Right lobe of liver (tissue), 6 donors: ENCODE results near the gene NRIP1. TPM values are rescaled to one million over a fixed set of nuclear protein-coding genes. Genes with fewer than 3 reads are reported as not detected.

ENCODE experiments used
- ATAC-seq, 4 donors: fragments of 200-7000 bp; cut with Tn5 transposase; one replicate each; pipeline ENCODE4 v1.9.1; 2020; ENCODE audit warnings: mild to moderate bottlenecking in 4 of 4, moderate library complexity in 4 of 4
- DNase-seq, 3 donors: peaks; one replicate each; pipeline ENCODE4 v3.0.0-alpha.2; 2020
- H3K27ac ChIP-seq, 3 donors: fragments of 200-600 bp; one replicate each; pipeline ENCODE4 v1.8.0; 2022
- H3K27me3 ChIP-seq, 2 donors: fragments of 200-600 bp; one replicate each; pipeline ENCODE4 v1.8.0; 2022
- H3K36me3 ChIP-seq, 4 donors: fragments of 200-600 bp; sonication (generic) in 1 of 4; one replicate each; pipeline versions ENCODE4 v1.5.1 to v1.8.0; 2017 to 2022; ENCODE audit warnings: control low read depth in 1 of 4
- H3K4me1 ChIP-seq, 4 donors: fragments of 200-600 bp; sonication (generic) in 1 of 4; one replicate each; pipeline versions ENCODE4 v1.5.1 to v1.8.0; 2017 to 2022; ENCODE audit warnings: control low read depth in 1 of 4
- H3K4me3 ChIP-seq, 3 donors: fragments of 200-600 bp; one replicate each; pipeline ENCODE4 v1.8.0; 2022
- H3K9me3 ChIP-seq, 4 donors: fragments of 200-600 bp; sonication (generic) in 1 of 4; one replicate each; pipeline versions ENCODE4 v1.5.1 to v1.8.0; 2017 to 2022; ENCODE audit warnings: control low read depth in 1 of 4
- POLR2A ChIP-seq: fragments of 450-650 bp; IDR thresholded peaks from one replicate; pipeline ENCODE4 v1.6.1; 2017; ENCODE audit warnings: antibody characterized with exemption, mild to moderate bottlenecking
- WGBS: methylation state at CpG from one replicate; pipeline ENCODE4 v1.1.6; 2018; ENCODE audit warnings: low coverage, low lambda C conversion rate; ENCODE audit not compliant: insufficient coverage; ENCODE audit errors: missing lambda C conversion rate; 5-methylcytosine and 5-hydroxymethylcytosine counted together
- intact Hi-C, 2 donors: fragments of 100-400 bp; cut with DNase I; formaldehyde crosslinking; loops; one replicate each; pipeline versions ENCODE4 v1.11.2 to v1.14.1; 2022
- total RNA-seq, 6 experiments: library from RNA; depleted of rRNA in 2 of 6; stranded (reverse); fragments of >200 nt in 2 of 6; fragmentation: NEBNext Ultra II Directional in 3 of 6; extraction: Animal tissue kit (Norgen Biotek cat#: 25700) in 3 of 6; gene quantifications; one replicate each; pipeline versions ENCODE4 v1.1.0 to v1.2.4, GENCODE V29; 2016 to 2023
- TF ChIP-seq, protein P1 (sequence below), 4 donors: fragments of 200-600 bp in 3 of 4; fragments of 450-650 bp in 1 of 4; IDR thresholded peaks; one replicate each; pipeline versions ENCODE4 v1.5.1 to v1.8.0; 2016 to 2022; ENCODE audit warnings: antibody characterized with exemption in 4 of 4, mild to moderate bottlenecking in 2 of 4
- donor health status: DM: no; HTN: yes; CAD: no.
- donor health status: DM: no; HTN: no; CAD: no.
- donor health status: DM: no; HTN: no; CAD: no.
- donor health status: DM: no; HTN: yes; CAD: no.
- donor health status: DM: no; HTN: yes; CAD: no.

Gene NRIP1
- total RNA-seq, 6 experiments from 2014 or later, result 15.4 to 34.0 (median 21.5) TPM

DNA sequence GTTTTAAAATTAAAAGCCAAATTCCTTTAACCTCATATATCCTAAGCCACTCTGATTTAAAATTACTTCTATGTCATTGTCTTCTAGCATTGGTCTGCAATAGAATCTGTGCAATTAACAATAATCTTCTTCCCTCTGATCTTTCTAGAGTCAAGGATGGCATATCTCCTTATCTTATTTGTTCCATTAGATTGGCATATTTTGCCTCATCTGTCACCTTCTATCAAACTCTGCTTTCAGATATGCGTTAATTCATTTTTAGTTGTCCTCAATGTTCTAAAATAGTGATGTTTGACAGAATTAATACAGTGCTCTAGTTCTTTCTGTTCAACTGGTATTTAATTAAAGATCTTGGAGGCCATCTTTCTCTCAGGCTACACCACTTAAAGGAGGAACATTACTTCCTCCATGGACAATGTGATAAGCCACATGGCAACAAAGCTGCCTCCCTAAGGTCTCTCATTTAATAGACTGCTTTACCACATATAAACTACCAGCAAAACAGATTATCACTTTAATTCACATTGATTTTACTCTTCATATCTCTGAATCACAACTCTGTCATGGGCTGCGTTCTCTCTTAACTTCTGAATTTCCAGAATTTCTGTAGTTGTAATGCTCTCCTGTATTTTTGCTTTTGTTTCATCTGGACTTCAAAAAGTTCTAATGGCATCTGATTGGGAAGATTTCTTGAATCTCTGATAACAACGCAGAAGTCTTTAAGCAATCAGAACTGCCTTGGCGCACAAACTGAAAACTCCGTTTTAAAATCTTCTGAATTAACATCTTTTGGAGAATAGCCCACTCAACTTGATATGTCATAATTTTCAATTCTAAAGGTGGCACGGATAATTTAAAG lies 2.8 kb downstream of the NRIP1 start:
- no peaks in the 10 kb centered on the region for H3K9me3 ChIP-seq
- no peak overlapping the region for H3K27ac ChIP-seq
- WGBS, result 15% methylated on average over 6 of the region's 6 CpGs
- TF ChIP-seq, protein P1, sequence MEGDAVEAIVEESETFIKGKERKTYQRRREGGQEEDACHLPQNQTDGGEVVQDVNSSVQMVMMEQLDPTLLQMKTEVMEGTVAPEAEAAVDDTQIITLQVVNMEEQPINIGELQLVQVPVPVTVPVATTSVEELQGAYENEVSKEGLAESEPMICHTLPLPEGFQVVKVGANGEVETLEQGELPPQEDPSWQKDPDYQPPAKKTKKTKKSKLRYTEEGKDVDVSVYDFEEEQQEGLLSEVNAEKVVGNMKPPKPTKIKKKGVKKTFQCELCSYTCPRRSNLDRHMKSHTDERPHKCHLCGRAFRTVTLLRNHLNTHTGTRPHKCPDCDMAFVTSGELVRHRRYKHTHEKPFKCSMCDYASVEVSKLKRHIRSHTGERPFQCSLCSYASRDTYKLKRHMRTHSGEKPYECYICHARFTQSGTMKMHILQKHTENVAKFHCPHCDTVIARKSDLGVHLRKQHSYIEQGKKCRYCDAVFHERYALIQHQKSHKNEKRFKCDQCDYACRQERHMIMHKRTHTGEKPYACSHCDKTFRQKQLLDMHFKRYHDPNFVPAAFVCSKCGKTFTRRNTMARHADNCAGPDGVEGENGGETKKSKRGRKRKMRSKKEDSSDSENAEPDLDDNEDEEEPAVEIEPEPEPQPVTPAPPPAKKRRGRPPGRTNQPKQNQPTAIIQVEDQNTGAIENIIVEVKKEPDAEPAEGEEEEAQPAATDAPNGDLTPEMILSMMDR (IDR thresholded peaks at IDR 0.05), result no peak
- no peak for TF ChIP-seq POLR2A
- peaks cover 0 to 51% (median 11%) of the 10 kb centered on the region in 4 donors for H3K4me1 ChIP-seq
- intact Hi-C loops, result loop anchor here in 1 of 2 donors (10.0 kb wide), 1 partner anchor 197 kb away; no protein-coding TSS in a partner anchor
- no peaks in the 10 kb centered on the region for H3K36me3 ChIP-seq
- H3K4me3 ChIP-seq, result peak overlapping the region; percentile 67 to 84 (median 76)
- no peak for ATAC-seq
- H3K27me3 ChIP-seq, result no peaks in the 10 kb centered on the region
- no peak for DNase-seq

DNA sequence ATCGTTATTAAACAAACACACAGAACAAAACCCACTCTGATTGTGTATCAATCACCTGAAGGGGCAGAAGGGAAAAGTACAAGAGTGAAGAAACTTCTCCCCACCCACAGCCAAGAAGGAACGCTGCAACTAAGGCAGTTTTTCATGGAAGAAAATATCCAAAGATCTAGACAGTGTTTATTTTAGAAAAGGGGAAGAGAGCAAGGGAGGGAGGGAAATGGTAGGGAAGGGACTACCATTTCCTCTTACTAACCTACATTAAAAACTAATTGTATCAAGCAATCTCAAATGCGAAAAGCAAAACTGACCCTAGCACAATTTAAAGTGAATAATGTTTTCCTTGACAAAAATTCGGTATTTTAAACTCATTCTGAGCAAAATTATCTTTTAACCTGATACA lies 3.5 kb downstream of the NRIP1 start:
- TF ChIP-seq, protein P1 (IDR thresholded peaks at IDR 0.05), result no peak
- H3K27me3 ChIP-seq, result no peaks in the 10 kb centered on the region
- intact Hi-C loops, result loop anchor here in 1 of 2 donors (10.0 kb wide), 1 partner anchor 196 kb away; no protein-coding TSS in a partner anchor
- H3K9me3 ChIP-seq, result no peaks in the 10 kb centered on the region
- H3K36me3 ChIP-seq, result no peaks in the 10 kb centered on the region
- H3K4me3 ChIP-seq, result no peak overlapping the region
- peaks cover 0 to 52% (median 11%) of the 10 kb centered on the region in 4 donors for H3K4me1 ChIP-seq
- 21% methylated on average over 4 of the region's 4 CpGs for WGBS
- H3K27ac ChIP-seq, result no peak overlapping the region
- ATAC-seq, result no peak
- DNase-seq, result no peak

DNA sequence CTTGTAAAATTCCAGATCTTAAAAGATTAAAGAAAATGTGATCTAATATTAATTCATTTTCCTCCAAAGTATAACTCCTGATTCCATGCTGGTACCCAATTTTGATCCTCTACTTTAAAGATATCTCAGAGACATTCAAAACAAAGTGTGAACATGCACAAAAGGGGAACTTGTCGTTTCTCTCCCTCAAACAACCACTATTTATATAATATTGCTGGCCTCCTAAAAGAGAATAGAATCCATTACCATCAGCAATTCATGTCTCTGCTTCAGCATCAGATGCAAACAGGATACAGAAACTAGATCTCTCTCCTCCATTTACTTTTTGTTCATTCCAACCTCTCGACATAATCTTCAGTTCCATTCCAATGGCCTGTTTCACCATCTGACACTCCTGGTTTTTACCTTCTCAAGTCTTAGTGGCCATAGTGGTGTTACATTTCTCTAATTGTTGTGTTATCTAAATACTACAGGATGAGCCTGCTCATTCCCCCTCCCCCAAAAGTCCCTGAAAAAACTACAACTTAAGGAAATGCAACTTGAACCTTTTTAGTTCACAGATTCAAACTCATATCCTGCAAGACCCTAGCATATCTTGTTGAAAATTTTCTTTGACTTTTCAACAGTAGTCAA lies 4.1 kb downstream of the NRIP1 start:
- H3K27ac ChIP-seq, result no peak overlapping the region
- ATAC-seq, result no peak
- 18% methylated on average over 2 of the region's 2 CpGs for WGBS
- no peaks in the 10 kb centered on the region for H3K36me3 ChIP-seq
- no peaks in the 10 kb centered on the region for H3K27me3 ChIP-seq
- no peak for TF ChIP-seq POLR2A
- TF ChIP-seq, protein P1 (IDR thresholded peaks at IDR 0.05), result no peak
- no peaks in the 10 kb centered on the region for H3K9me3 ChIP-seq
- DNase-seq, result no peak
- H3K4me3 ChIP-seq, result no peak overlapping the region
- peaks cover 0 to 52% (median 11%) of the 10 kb centered on the region in 4 donors for H3K4me1 ChIP-seq
- intact Hi-C loops, result loop anchor here in 1 of 2 donors (10.0 kb wide), 1 partner anchor 196 kb away; no protein-coding TSS in a partner anchor

DNA sequence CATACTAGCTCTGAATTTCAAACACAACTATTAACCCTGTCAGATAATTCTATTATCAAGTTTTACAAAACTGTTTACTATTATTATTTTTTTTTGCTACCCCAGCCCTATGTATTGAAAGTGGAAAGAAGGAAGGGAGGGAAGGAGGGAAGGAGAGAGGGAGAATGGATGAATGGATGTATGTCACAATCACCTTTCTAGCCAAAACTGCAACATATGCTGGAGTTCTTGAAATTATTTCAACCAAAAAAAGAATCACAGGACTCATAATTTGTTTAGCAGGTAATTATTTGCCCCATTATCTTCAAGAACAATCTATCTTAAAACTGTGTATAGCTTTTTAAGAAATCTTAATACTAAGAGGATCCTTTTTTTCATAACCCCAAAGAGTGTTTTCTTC lies 5.4 kb downstream of the NRIP1 start:
- no peaks in the 10 kb centered on the region for H3K36me3 ChIP-seq
- TF ChIP-seq, protein P1 (IDR thresholded peaks at IDR 0.05), result no peak
- no peak for TF ChIP-seq POLR2A
- no peak for DNase-seq
- H3K9me3 ChIP-seq, result no peaks in the 10 kb centered on the region
- intact Hi-C loops, result no loop called here
- no peak overlapping the region for H3K27ac ChIP-seq
- ATAC-seq, result no peak
- H3K4me1 ChIP-seq, result peaks cover 0 to 54% (median 11%) of the 10 kb centered on the region in 4 donors
- no peaks in the 10 kb centered on the region for H3K27me3 ChIP-seq
- H3K4me3 ChIP-seq, result no peak overlapping the region
